Fibroblast of mammary gland (primary cell): ENCODE measurements around the gene SMG6.

ENCODE experiments used
- DNase-seq: peaks from one replicate; pipeline ENCODE4 v3.0.0-alpha.2; 2010; ENCODE audit warnings: low read depth
- H3K4me3 ChIP-seq: 2 replicates; pipeline ENCODE4 v1.5.1; 2011; ENCODE audit warnings: low read depth, mild to moderate bottlenecking, low read length, moderate library complexity; ENCODE audit not compliant: control insufficient read depth
- TF ChIP-seq, protein P1 (sequence below): conservative IDR thresholded peaks from 2 replicates; pipeline ENCODE4 v1.5.1; 2011; ENCODE audit warnings: low read depth, low read length, inconsistent platforms; ENCODE audit not compliant: control insufficient read depth, insufficient read depth

SMG6 gene

GRCh38 chr17:2251098-2251497, 52.5 kb downstream of the SMG6 start:
- no peak for DNase-seq
- no peak overlapping the region for H3K4me3 ChIP-seq
- TF ChIP-seq, protein P1, sequence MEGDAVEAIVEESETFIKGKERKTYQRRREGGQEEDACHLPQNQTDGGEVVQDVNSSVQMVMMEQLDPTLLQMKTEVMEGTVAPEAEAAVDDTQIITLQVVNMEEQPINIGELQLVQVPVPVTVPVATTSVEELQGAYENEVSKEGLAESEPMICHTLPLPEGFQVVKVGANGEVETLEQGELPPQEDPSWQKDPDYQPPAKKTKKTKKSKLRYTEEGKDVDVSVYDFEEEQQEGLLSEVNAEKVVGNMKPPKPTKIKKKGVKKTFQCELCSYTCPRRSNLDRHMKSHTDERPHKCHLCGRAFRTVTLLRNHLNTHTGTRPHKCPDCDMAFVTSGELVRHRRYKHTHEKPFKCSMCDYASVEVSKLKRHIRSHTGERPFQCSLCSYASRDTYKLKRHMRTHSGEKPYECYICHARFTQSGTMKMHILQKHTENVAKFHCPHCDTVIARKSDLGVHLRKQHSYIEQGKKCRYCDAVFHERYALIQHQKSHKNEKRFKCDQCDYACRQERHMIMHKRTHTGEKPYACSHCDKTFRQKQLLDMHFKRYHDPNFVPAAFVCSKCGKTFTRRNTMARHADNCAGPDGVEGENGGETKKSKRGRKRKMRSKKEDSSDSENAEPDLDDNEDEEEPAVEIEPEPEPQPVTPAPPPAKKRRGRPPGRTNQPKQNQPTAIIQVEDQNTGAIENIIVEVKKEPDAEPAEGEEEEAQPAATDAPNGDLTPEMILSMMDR, result no peak

DNA sequence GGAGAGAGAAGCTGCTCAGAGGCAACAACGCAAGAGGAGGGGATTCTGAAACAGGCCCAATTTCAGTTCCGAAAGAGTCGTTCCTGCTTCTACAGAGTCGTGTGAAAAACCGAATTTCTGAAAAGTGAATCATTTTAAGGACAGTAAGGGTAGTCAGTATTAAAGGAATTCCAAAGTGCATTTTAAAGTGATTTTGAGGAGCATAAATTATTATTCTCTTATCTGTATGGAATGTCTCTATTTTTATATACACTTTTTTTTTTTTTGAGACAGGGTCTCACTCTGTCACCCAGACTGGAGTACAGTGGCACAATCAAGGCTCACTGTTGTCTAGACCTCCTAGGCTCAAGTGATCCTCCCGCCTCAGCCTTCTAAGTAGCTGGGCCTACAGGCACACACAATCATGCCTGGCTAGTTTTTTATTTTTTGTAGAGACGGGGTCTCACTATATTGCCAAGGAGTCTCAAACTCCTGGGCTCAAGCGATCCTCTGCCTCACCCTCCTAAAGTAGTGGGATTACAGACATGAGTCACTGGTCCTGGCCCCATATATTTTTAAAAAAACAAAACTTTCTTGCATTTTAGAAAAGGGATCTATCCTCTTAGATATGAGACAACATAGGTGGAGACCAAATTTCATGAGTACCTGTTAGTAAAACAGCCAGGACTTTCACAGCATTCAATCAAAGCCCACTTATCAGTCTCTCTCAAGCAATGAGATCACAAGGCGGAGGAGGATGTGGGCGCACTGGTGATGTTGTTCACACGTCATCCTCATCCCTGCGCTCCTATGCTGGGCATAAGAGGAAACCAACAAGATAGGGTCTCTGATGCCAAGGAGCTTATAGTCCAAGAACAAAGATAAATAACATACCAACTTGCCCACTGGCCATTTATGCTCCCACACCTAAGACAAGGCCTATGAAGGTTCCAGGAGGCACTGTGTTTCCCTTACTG, 53.2 kb downstream of the SMG6 start:
- TF ChIP-seq, protein P1, result no peak
- no peak overlapping the region for H3K4me3 ChIP-seq
- peak; percentile 51 for DNase-seq

- TF ChIP-seq, protein P1, result no peak
- DNase-seq, result no peak
- no peak overlapping the region for H3K4me3 ChIP-seq
These were observed 56.6 kb downstream of the SMG6 start for GRCh38 chr17:2247005-2247404.

- peak; percentile 96 for DNase-seq
- H3K4me3 ChIP-seq, result peak overlapping the region; percentile 6
- TF ChIP-seq, protein P1, result peak; percentile 99
These were observed 58.8 kb downstream of the SMG6 start for GRCh38 chr17:2244545-2245525.

DNA sequence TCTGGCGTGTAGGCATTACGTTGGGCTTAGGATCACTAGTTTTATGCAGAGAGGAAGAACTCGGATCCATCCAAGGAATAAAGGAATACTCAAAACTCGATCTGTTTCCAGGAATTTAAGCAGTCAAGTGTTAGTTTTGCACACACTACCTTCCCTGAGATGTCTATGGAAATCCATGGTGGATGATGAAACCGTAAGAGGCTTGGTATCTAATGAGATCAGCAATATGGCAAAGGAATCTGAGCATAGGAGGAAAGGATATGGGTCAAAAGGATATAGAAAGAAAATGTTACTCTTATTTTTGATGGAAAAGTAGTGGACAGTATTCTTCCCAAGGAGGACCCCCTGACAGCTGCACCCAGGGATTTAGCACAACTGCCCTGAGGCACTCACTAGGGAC, 59.6 kb downstream of the SMG6 start:
- H3K4me3 ChIP-seq, result no peak overlapping the region
- peak; percentile 44 for DNase-seq
- TF ChIP-seq, protein P1, result no peak

GRCh38 chr17:2241823-2242222, 61.8 kb downstream of the SMG6 start:
- H3K4me3 ChIP-seq, result no peak overlapping the region
- TF ChIP-seq, protein P1, result no peak
- peak; percentile 98 for DNase-seq
